GM18502 (cell line): ENCODE measurements around the gene CKMT1B.
"Not testable (repeated sequence)": the region's sequence is repeated elsewhere in the genome, so short reads cannot be mapped to it uniquely, and the experiment has no call there.

ENCODE experiments used
- ATAC-seq: cut with Tn5 transposase; IDR thresholded peaks from one replicate; pipeline ENCODE4 v1.9.1; 2021; ENCODE audit warnings: mild to moderate bottlenecking; ENCODE audit not compliant: unreplicated experiment, poor library complexity

Gene CKMT1B

DNA sequence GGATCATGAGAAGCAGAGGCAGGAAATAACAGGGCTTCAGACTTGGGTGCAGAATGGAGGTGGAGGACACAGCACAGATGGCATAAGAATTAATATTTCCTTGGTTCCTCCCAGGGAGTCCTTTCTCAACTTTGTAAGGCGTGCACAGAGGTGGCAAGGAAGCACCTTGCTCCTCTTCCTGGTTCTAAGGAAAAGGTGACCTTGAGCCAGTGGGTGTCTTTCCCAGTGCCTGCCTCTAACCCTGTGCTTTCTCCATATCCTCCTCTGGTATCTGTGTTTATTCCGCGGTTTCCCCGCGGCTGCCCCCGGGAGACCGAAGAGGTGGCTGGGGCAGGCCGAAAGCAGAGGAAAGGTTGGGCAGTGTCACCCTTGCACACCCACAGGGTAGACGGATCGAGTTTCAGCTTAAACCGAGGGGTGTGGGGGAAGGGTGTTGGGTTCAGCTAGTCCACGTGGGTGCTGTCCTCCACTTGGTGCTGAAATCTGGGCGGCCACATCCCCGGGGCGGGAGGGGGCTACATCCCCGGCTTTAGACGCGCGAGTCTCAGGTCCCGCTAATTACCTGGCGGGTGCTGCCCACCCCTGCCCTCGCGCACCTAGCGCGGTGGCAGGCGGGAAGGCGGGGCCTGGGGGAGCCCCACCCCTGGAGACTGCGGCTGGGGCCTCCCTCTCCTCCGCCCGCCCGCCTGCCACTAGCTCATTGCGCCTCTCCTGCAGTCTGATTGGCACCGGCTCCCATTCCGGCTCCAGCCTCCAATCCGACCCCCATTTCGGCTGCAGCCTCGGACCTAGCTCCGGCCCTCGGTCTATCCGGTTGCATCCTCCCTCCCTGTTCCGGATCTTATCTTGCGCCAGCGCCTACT is at the start of gene CKMT1B:
TSS of gene CKMT1B (plus strand) at position 700 of the 863 bp plus-strand sequence. CDS start 192 bp downstream, outside the sequence.
- ATAC-seq = not testable (repeated sequence)

DNA sequence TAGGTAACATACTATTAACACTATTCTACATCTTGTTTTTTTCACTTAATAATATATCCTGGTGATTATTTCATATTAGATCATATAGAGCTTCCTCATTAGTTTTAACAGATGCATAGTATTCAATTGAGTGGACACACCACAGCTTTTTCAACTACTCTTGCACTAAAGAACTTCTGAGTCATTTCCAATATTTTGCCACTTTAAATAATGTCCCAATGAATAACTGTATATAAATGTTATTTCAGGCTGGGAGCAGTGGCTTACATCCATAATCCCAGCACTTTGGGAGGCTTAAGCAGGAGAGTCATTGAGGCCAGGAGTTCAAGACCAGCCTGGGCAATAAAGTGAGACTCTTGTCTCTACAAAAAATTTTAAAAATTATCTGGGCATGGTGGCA is 49.6 kb upstream of the CKMT1B start:
- no peak for ATAC-seq

DNA sequence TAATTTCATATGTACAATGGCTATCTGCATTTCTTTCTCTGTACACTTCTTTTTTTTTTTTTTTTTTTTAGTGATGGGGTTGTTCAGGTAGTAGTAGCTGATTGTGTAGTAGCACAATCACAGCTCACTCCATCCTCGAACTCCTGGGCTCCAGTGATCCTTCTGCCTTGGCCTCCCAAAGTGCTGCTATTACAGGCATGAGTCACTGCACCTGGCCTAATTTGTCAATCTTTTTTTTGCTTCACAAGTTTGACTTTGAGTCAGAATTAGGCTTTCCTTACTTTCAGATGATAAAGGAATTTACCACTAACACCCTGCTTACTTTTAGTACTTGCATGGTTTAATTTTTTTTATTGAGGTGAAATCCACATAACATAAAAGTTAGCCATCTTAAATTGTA is 48.4 kb upstream of the CKMT1B start:
- no peak for ATAC-seq

DNA sequence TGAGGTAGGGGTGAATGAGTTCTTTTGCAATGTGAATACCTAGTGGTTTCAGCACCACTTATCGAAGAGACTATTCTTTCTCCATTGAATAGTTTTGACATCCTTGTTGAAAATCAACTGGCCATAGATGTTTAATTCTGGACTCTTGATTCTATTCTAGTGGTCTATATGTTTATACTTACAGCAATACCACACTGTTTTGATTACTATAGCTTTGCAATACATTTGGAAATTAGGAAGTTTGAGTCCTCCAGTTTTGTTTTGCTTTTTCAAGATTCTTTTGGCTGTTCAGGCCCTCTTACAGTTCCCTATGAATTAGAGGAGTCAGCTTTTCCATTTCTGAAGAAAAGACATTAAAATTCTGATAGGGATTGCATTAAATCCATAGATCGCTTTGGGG is 46.3 kb upstream of the CKMT1B start:
- ATAC-seq = no peak

DNA sequence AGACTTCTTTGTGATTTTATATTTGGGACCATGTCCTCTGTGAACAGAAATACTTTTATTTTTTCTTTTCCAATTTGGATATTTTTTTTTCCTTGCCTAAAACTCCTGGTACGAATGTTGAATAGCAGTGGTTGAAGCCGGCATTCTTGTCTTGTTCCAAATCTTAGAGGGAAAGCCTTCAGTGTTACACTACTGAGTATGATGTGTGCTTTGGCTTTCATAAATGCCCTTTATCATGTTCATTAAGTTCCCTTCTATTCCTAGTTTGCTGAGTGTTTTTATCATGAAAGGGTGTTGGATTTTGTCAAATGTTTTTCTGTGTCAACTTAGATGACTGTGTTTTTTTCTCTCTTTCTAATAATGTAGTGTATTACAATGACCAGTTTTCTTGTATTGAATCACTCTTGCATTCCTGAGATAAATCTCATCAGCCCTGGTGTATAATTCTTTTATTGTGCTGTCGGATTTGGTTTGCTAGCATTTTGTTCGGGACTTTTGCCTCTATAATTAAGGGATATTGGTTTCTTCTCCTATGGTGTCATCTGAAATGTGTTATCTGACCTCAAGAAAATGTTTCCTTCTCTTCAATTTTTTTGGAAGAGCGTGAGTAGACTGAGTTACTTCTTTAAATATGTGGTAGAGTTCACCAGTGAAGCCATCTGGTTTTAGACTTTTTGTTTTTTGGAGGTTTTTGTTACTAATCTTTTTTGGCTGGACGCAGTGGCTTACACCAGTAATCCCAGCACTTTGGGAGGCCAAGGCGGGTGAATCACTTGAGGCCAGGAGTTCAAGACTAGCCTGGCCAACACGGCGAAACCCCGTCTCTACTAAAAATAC is 43.1 kb upstream of the CKMT1B start:
- no peak for ATAC-seq

DNA sequence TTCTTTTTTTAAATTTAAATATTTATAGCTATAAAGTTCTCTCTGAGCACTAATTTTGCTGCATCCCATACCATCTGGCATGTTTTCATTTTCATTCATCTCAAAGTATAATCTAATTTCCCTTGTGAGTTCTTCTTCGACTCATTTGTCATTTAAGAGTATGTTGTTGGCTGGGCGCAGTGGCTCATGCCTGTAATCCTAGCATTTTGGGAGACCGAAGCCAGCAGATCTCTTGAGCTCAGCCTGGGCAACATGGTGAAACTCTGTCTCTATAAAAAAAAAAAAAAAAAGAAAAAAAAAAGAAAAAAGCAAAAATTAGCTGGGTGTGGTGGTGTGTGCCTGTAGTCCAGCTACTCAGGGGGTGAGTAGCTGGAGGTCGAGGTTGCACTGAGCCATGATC is 41.6 kb upstream of the CKMT1B start:
- no peak for ATAC-seq

DNA sequence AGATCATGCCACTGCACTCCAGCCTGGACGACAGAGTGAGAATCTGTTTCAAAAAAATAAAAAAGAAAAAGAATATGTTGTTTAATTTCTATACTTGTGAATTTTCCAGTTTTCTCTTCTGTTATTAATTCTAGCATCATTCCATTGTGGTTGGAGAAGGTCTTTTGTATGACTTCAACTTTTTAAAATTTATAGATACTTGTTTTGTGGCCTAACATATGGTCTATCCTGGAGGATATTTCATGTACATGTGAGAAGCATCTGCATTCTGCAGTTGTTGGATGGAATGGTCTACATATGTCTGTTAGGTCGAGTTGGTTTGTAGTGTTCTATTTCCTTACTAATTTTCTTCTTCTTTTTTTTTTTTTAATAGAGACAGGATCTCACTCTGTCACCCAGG is 40.8 kb upstream of the CKMT1B start:
- ATAC-seq = no peak

DNA sequence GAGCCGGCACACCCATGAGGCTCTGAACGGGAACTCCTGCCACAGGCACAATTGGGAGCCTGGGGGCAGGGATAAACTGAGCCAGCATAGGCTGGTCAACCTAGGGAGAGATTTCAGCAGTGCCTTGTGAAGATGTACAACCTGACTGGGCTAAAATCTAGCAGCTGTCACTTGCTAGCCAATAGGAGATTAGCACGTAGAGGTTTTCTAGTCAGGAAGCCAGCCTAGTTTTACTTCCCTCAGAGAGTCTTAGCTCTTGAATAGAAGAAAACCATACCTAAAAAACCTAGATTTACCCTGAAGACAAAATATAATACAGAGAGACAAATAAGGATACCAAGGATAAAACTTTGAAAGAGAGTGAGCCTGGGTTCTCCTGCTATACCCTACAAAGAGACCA is 31.1 kb upstream of the CKMT1B start:
- not testable (repeated sequence) for ATAC-seq

DNA sequence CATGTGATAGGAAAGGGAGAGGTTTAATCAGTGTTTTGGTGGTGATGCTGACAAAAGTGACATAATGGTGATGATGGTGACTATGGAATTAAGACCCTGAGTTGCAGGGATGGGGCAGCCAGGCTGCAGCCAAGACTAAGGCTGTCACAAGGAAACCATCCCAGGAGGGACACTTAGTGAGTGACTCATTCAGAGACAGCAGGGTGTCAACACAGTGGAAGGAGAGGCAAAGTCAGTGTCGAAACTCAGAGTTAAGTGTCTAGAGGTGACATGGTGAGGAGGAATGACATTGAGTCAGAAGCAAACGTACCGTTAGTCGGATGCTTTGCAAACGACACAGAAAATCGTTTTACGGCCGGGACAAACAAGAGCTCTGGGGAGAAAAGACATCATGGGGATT is 30.0 kb upstream of the CKMT1B start:
- not testable (repeated sequence) for ATAC-seq

DNA sequence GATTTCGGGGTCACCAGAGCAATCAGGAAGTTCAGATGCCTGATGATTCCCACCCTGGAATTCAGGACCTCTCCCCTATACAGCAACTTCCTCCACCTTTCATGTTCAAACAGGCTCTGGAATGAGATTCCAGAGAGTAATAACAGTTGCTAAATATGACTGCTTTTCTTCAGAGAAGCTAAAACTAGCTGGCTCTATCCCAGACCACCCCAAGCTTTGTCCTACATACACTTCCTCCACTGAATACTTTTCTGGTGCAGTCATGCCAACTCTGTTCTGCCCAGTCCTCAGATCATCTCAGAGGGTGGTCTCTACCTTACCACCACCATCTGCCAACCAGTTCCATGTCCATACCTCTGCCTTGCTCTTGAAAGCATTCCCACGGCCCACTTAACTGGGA is 27.2 kb upstream of the CKMT1B start:
- not testable (repeated sequence) for ATAC-seq

DNA sequence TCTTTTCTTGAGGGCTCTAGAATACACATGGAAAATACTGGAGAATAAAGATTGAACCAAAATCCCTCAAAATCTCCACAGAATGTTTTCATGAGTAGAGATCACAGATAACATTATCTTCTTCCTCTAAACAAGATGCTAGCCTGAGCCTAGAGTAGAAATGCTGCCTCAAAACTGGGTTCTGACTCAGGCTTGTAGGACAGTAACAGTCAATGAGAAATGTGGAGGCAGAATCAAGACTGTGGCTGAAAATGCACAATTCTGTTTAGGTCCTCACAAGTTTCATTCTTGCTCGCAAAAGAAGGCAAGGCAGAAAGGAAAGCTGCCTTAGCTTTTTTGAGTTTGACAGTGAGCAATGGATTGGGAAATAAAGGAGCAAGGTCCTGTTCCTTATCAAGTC is 19.2 kb upstream of the CKMT1B start:
- ATAC-seq = not testable (repeated sequence)

DNA sequence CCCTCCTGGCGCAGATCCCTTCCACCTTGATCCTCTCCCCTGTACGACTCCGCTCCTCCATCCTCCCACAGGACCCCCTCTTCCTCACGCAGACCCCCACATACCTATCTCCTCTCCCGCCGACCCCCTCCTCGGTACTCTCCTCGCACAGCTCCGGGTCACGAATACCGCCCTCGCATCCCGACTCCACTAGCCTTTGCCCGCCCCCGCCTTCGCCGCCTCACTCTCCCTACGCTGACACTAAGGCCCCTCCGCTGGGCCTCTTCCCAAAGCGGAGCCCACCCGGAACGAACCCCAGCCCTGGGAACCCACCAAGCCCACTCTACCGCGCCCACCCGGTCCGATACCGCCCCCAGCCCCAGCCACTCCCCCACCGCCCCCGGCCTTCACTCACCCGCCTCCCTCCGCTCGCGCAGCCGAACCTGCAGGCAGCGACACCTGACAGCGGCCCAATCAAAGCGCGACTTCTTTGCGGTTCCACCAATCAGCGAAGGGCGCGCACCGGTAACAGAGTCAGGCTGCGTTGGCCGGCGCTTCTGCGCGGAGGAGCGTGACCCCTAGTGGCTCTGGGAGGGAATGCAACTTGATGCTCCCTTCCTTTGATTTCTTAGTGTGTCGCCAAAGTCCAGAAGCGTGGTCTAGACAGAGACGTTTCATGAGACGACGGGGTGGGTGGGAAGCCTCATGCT is 3.9 kb upstream of the CKMT1B start, which contains the start of gene PPIP5K1:
TSS of gene PPIP5K1 (minus strand) at position 431 of the 689 bp plus-strand sequence. CDS start 5,704 bp downstream, outside the sequence.
- peak; percentile 97 for ATAC-seq

DNA sequence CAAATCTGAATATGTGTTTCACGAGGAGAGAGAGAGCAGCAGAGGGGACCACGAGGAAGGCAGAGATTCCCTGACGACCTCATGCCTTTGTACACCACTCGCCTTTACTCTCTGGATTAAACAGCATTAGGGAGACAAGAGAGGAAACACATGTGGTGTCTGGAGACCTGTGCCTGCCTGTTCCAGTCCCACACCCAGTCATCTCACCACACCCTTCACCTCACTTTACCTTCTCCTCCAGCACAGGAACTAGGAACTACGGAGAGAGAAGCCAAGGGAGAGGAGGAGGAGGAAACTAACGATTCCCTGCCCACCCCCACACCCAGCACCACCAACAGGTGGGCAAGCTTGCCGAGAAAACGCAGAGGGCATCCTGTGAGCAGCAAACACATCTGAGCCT is 986 bp upstream of the CKMT1B start:
- not testable (repeated sequence) for ATAC-seq

DNA sequence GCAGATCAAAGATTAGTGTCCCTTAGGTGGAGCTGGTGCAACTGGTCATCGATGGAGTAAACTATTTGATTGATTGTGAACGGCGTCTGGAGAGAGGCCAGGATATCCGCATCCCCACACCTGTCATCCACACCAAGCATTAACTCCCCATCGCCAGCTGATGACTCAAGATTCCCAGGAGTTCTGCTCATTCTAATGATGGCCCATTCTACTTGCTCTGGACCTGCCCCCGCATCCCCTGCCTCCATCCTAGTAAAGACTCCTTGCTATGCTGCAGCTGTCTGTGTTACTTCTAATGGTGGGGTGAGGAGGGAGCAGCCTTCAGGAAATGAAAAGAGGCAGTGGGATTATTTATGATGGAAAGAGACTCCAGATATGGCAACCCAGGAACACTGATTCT is 5.3 kb downstream of the CKMT1B start:
- ATAC-seq = not testable (repeated sequence)

DNA sequence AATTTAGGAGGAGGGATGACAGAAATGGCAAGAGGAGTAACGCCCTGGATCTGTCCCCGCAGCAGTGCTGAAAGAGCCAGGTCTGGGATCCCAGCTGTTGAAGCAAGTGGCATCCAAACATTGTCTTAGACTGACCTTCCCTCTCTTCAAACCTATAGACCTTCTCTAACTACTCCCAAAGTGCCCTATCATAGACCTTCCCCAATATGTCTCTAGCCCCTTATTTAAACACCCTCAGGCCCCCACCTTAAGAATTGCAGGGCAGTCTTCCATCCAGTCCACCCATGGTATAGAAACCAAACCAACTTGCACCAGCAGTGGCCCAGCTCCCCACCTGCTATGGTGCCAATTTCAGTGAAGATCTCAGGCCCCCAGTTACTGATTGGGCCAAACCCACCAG is 6.4 kb downstream of the CKMT1B start:
- ATAC-seq = not testable (repeated sequence)

DNA sequence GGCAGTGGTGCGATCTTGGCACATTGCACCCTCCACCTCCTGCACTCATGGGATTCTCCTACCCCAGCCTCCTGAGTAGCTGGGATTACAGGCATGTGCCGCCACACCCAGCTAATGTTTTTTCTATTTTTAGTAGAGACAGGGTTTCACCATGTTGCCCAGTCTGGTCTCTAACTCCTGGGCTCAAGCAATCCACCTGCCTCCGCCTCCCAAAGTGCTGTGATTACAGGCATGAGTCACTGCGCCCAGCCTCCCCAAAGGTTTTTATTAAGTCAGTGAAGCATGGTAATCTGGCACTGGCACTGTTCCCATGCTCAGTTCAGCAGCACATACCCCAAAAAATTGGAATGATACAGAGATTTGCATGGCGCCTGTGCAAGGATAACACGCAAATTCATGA is 8.4 kb downstream of the CKMT1B start:
- ATAC-seq = not testable (repeated sequence)

DNA sequence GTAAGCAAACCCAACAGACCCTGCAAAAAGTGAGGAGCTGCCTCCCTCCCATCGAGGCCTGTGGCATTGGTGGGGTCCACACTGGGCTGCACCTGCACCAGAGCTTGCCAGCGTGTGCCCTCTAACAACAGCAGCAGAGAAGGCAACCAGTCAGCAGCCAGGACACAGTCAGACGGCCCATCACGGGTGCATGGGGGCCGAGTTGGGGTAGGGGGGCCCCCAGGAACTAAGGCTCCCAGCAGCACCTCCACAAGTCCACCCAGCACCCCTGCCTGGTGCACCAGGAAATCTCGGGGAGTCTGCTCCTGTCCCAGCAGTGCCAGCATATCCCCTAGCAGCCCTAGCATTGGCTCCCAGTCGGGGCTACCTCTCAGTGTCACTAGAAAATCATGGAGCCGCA is 23.9 kb downstream of the CKMT1B start:
- ATAC-seq = not testable (repeated sequence)

DNA sequence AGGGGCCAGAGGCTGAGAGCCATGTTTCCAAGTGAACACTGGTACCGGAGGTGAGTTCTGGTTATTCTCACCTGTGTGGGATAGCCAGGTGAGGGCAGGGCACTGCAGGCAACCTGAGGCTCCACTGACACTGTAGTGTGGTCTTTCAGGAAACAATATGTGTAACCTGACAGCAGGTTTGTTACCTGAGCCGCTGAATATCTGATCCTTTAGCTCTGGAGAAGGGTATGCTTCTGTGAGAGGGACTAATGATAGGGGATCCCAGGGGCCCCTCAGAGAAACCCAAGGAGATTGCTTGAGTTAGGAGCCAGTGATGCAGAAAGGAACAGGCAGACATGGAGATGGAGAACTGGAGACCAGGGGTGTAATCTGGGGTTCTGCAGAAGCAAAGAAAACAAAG is 24.9 kb downstream of the CKMT1B start, which contains the start of gene STRC:
TSS of gene STRC (minus strand) at position 101 of the 400 bp plus-strand sequence. CDS start at position 23, 78 bp downstream.
- not testable (repeated sequence) for ATAC-seq

DNA sequence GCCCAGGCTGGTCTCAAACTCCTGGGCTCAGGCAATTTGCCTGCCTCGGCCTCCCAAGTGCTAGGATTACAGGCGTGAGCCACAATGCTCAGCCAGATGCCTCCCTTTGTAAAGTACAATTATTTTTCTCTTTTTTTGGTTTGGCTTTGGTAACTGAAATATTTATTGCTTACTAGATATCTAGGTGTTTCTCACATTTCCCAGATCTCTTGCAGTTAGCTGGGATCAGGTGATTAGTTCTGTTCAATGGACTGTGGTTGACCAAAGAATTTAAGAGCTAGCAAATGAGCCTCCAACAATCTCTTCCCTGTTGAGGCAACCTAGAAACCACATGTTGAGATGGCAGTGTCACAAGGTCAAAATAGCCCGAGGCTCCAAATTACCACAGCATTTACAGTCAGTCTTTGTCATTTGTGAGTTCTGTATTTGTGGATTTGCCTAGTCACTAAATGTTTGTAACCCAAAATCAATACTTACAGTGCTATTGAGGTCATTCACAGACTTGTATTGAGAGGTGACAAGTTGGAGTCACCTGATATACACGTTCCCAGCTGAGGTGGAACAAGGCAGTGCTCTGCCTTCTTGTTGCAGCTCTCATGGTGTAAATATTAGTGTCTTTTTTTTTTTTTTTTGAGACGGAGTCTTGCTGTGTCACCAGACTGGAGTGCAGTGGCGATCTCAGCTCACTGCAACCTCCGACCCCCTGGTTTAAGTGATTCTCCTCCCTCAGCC is 28.4 kb downstream of the CKMT1B start:
- not testable (repeated sequence) for ATAC-seq

DNA sequence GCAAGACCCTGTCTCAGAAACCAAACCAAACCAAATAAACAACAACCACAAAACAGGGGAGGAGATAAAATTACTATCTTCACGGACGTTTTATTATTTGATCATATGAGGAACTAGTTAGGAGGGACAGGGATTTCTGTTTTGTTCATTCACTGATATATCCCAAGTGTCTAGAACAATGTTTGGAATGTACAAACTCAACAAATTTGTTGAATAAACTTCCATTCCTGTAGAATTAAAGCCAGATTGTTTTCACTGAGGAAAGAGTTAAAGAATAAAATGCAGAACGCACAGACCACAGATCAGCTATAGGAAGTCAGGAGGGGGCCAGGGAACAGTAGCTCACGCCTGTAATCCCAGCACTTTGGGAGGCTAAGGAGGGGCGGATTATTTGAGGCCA is 31.3 kb downstream of the CKMT1B start:
- ATAC-seq = no peak
